HG02678 (cell line): ENCODE data around the gene ZNF74.
"Not testable (repeated sequence)": the region's sequence is repeated elsewhere in the genome, so short reads cannot be mapped to it uniquely, and the experiment has no call there.

Source experiments
- ATAC-seq: cut with Tn5 transposase; IDR thresholded peaks from one replicate; pipeline ENCODE4 v1.9.1; 2021; ENCODE audit warnings: mild to moderate bottlenecking, moderate library complexity; ENCODE audit not compliant: unreplicated experiment

ZNF74 gene

GRCh38 chr22:20393705-20394476 is at the start of gene ZNF74:
Gene ZNF74, plus strand, starts transcription at chr22:20394151. Its CDS starts 478 bp downstream, at chr22:20394629.
- peak; percentile 78 for ATAC-seq

- ATAC-seq: not testable (repeated sequence)
These were observed 47.4 kb upstream of the ZNF74 start for GRCh38 chr22:20346553-20346952.

- not testable (repeated sequence) for ATAC-seq
These were observed 41.4 kb upstream of the ZNF74 start for GRCh38 chr22:20352536-20352935.

GRCh38 chr22:20354238-20354975 is 39.5 kb upstream of the ZNF74 start:
- ATAC-seq: no peak

GRCh38 chr22:20355939-20356636 is 37.9 kb upstream of the ZNF74 start:
- not testable (repeated sequence) for ATAC-seq

GRCh38 chr22:20356906-20357305 is 37.0 kb upstream of the ZNF74 start:
- ATAC-seq: not testable (repeated sequence)

- ATAC-seq: not testable (repeated sequence)
These were observed 36.0 kb upstream of the ZNF74 start for GRCh38 chr22:20357967-20358366.

GRCh38 chr22:20358503-20359239 is 35.3 kb upstream of the ZNF74 start:
- not testable (repeated sequence) for ATAC-seq

- ATAC-seq: not testable (repeated sequence)
These were observed 33.7 kb upstream of the ZNF74 start for GRCh38 chr22:20360261-20360660.

GRCh38 chr22:20360866-20361751 is 32.8 kb upstream of the ZNF74 start:
- not testable (repeated sequence) for ATAC-seq

- ATAC-seq: not testable (repeated sequence)
These were observed 32.2 kb upstream of the ZNF74 start for GRCh38 chr22:20361752-20362229.

GRCh38 chr22:20362403-20362802 is 31.5 kb upstream of the ZNF74 start:
- not testable (repeated sequence) for ATAC-seq

- ATAC-seq: not testable (repeated sequence)
These were observed 29.4 kb upstream of the ZNF74 start for GRCh38 chr22:20364335-20365260.

GRCh38 chr22:20366841-20367240 is 27.1 kb upstream of the ZNF74 start:
- ATAC-seq: not testable (repeated sequence)

GRCh38 chr22:20368875-20369274 is 25.1 kb upstream of the ZNF74 start:
- ATAC-seq: not testable (repeated sequence)

- ATAC-seq: not testable (repeated sequence)
These were observed 22.3 kb upstream of the ZNF74 start for GRCh38 chr22:20371687-20372086.

GRCh38 chr22:20372406-20372854 is 21.5 kb upstream of the ZNF74 start:
- ATAC-seq: not testable (repeated sequence)

GRCh38 chr22:20373195-20373706 is 20.7 kb upstream of the ZNF74 start:
- ATAC-seq: not testable (repeated sequence)
